Endothelial cell of umbilical vein (primary cell): ENCODE data around the gene LIN28A.

Experiments used
- POLR2A ChIP-seq: IDR thresholded peaks from 2 replicates; pipeline ENCODE4 v1.6.1; 2012; ENCODE audit warnings: low read depth, mild to moderate bottlenecking, control low read depth, low read length
- TF ChIP-seq, protein P1 (sequence below), 2 donors: IDR thresholded peaks; 1 replicate in 1 of 2; 2 replicates in 1 of 2; pipeline ENCODE4 v1.5.1; 2011; ENCODE audit warnings: low read length in 2 of 2, mild to moderate bottlenecking in 2 of 2, moderate library complexity in 2 of 2, control low read depth in 1 of 2, inconsistent platforms in 1 of 2, low read depth in 1 of 2; ENCODE audit not compliant: insufficient read depth in 1 of 2; ENCODE audit errors: extremely low read depth in 1 of 2

DNA sequence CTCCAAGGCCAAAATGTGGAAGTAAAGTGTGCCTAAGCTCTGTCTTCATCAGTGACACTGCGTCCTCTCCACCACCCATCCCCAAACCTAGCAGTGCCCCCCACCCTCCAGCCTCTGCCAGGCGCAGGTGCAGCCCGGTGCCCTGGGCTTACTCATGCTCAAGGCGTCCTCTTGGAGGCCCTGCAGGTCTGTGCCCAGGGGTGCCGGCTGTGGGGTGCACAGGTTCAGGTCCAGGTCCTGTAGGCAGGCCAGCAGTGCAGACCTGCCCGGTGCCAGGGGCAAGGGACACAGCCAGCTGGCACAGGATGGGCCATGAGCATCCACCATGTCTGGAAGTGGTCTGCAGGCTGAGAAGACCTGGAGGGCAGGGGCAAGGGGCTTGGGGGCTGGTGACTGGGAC is 43.2 kb upstream of the LIN28A start:
- no peak for TF ChIP-seq POLR2A
- TF ChIP-seq, protein P1, sequence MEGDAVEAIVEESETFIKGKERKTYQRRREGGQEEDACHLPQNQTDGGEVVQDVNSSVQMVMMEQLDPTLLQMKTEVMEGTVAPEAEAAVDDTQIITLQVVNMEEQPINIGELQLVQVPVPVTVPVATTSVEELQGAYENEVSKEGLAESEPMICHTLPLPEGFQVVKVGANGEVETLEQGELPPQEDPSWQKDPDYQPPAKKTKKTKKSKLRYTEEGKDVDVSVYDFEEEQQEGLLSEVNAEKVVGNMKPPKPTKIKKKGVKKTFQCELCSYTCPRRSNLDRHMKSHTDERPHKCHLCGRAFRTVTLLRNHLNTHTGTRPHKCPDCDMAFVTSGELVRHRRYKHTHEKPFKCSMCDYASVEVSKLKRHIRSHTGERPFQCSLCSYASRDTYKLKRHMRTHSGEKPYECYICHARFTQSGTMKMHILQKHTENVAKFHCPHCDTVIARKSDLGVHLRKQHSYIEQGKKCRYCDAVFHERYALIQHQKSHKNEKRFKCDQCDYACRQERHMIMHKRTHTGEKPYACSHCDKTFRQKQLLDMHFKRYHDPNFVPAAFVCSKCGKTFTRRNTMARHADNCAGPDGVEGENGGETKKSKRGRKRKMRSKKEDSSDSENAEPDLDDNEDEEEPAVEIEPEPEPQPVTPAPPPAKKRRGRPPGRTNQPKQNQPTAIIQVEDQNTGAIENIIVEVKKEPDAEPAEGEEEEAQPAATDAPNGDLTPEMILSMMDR (IDR thresholded peaks at IDR 0.05; ENCODE audit: extremely low read depth in 1 of 2, insufficient read depth in 1 of 2, low read depth in 1 of 2, low read length in 2 of 2) = no peak
